UCSD-AML1 (cell line): ENCODE results near the gene MUC6.
"Not testable (repeated sequence)": the region's sequence is repeated elsewhere in the genome, so short reads cannot be mapped to it uniquely, and the experiment has no call there.

Experiments used
- DNase-seq: peaks from one replicate; lab custom pipeline; 2025; ENCODE audit not compliant: unreplicated experiment; lab: John Stamatoyannopoulos, UW

The MUC6 gene

GRCh38 chr11:991034-991433, 45.5 kb downstream of the MUC6 start:
- no peak for DNase-seq

- no peak for DNase-seq
Measured at GRCh38 chr11:990101-990500, 46.4 kb downstream of the MUC6 start.

- no peak for DNase-seq
Measured at GRCh38 chr11:987671-988070, 48.8 kb downstream of the MUC6 start.

GRCh38 chr11:986952-987305, 49.6 kb downstream of the MUC6 start:
- no peak for DNase-seq

GRCh38 chr11:986270-986951, 50.1 kb downstream of the MUC6 start:
- DNase-seq: no peak

- DNase-seq: no peak
Measured at GRCh38 chr11:985848-986247, 50.7 kb downstream of the MUC6 start.

- no peak for DNase-seq
Measured at GRCh38 chr11:985406-985805, 51.1 kb downstream of the MUC6 start.

- no peak for DNase-seq
Measured at GRCh38 chr11:984546-984945, 52.0 kb downstream of the MUC6 start.

GRCh38 chr11:981764-982163, 54.8 kb downstream of the MUC6 start:
- DNase-seq: no peak

GRCh38 chr11:980438-981357, 55.8 kb downstream of the MUC6 start:
- DNase-seq: no peak

GRCh38 chr11:978781-979180, 57.7 kb downstream of the MUC6 start:
- no peak for DNase-seq

GRCh38 chr11:977830-978720, 58.4 kb downstream of the MUC6 start:
- DNase-seq: no peak

GRCh38 chr11:976431-977160, 59.9 kb downstream of the MUC6 start:
- DNase-seq: no peak

GRCh38 chr11:975827-976226, 60.7 kb downstream of the MUC6 start:
- DNase-seq: peak; percentile 43

- not testable (repeated sequence) for DNase-seq
Measured at GRCh38 chr11:975376-975775, 61.1 kb downstream of the MUC6 start.

GRCh38 chr11:973237-973636, 63.3 kb downstream of the MUC6 start:
- no peak for DNase-seq

- DNase-seq: no peak
Measured at GRCh38 chr11:972523-973211, 63.9 kb downstream of the MUC6 start.

GRCh38 chr11:971731-972365, 64.7 kb downstream of the MUC6 start:
- no peak for DNase-seq

GRCh38 chr11:971092-971690, 65.3 kb downstream of the MUC6 start:
- no peak for DNase-seq
